HepG2 (cell line): Measurements from ENCODE around the gene AP4M1. TPM values are rescaled to one million over a fixed set of nuclear protein-coding genes. Genes with fewer than 3 reads are reported as not detected.

Experiments
- CEBPG ChIP-seq: IDR thresholded peaks from 2 replicates; pipeline ENCODE4 v1.6.1; 2016
- DNMT1 ChIP-seq: sonication (generic); formaldehyde crosslinking; IDR thresholded peaks from 2 replicates; pipeline ENCODE4 v1.5.1; 2020; ENCODE audit warnings: mild to moderate bottlenecking, missing genetic modification reagents
- GABPA ChIP-seq, 2 experiments: IDR thresholded peaks; 2 replicates each; pipeline ENCODE4 v1.6.1; 2011 to 2016; ENCODE audit warnings: low read depth in 2 of 2, low read length in 1 of 2, missing biosample characterization in 1 of 2, missing genetic modification characterization in 1 of 2
- HCFC1 ChIP-seq: fragments of 150-350 bp; IDR thresholded peaks from 2 replicates; pipeline ENCODE4 v1.6.1; 2014; ENCODE audit warnings: low read depth, low read length
- HOXA7 ChIP-seq: sonication (generic); formaldehyde crosslinking; IDR thresholded peaks from 2 replicates; pipeline ENCODE4 v1.8.1; 2022; ENCODE audit warnings: mild to moderate bottlenecking, missing genetic modification reagents, moderate library complexity
- KDM1A ChIP-seq: IDR thresholded peaks from 2 replicates; pipeline ENCODE4 v1.6.1; 2016; ENCODE audit warnings: missing compliant biosample characterization
- KLF9 ChIP-seq: IDR thresholded peaks from 2 replicates; pipeline ENCODE4 v1.6.1; 2016; ENCODE audit warnings: low read depth
- MAFK ChIP-seq, 2 experiments: IDR thresholded peaks in 1 of 2; conservative IDR thresholded peaks in 1 of 2; 2 replicates each; pipeline ENCODE4 v1.6.1; 2011; ENCODE audit warnings: improper control_type of control experiment in 2 of 2, low read length in 2 of 2
- MIXL1 ChIP-seq: IDR thresholded peaks from 2 replicates; pipeline ENCODE4 v1.6.1; 2016
- MTA1 ChIP-seq: sonication (generic); formaldehyde crosslinking; IDR thresholded peaks from 2 replicates; pipeline ENCODE4 v1.4.0; 2020; ENCODE audit warnings: missing genetic modification reagents, mild to moderate bottlenecking, borderline replicate concordance
- PAF1 ChIP-seq: IDR thresholded peaks from 2 replicates; pipeline ENCODE4 v1.6.1; 2016; ENCODE audit warnings: missing genetic modification reagents, missing compliant biosample characterization
- RFX3 ChIP-seq: IDR thresholded peaks from 2 replicates; pipeline ENCODE4 v1.6.1; 2016; ENCODE audit warnings: missing biosample characterization, missing genetic modification reagents
- SALL2 ChIP-seq: sonication (generic); formaldehyde crosslinking; IDR thresholded peaks from 2 replicates; pipeline ENCODE4 v1.8.1; 2023; ENCODE audit warnings: mild to moderate bottlenecking, missing genetic modification reagents, inconsistent platforms
- SNAPC2 ChIP-seq: sonication (generic); formaldehyde crosslinking; IDR thresholded peaks from 2 replicates; pipeline ENCODE4 v1.8.1; 2022; ENCODE audit warnings: mild to moderate bottlenecking, missing genetic modification reagents
- SP4 ChIP-seq: sonication (generic); formaldehyde crosslinking; IDR thresholded peaks from 2 replicates; pipeline ENCODE4 v1.8.1; 2023; ENCODE audit warnings: mild to moderate bottlenecking, missing genetic modification reagents
- SP5 ChIP-seq: IDR thresholded peaks from 2 replicates; pipeline ENCODE4 v1.6.1; 2016; ENCODE audit warnings: low read depth, borderline replicate concordance
- SRSF9 ChIP-seq: fragments of 200-400 bp; formaldehyde crosslinking; IDR thresholded peaks from 2 replicates; pipeline ENCODE4 v1.6.1; 2018; ENCODE audit warnings: borderline replicate concordance, mild to moderate bottlenecking, low read depth, low read length; ENCODE audit not compliant: insufficient read depth, poor library complexity, severe bottlenecking
- STAG1 ChIP-seq: sonication (generic); formaldehyde crosslinking; IDR thresholded peaks from 2 replicates; pipeline ENCODE4 v1.4.0; 2020; ENCODE audit warnings: missing genetic modification reagents
- ZNF230 ChIP-seq: sonication (generic); formaldehyde crosslinking; IDR thresholded peaks from 2 replicates; pipeline ENCODE4 v1.4.0; 2020; ENCODE audit warnings: mild to moderate bottlenecking, missing genetic modification reagents
- ZNF317 ChIP-seq: sonication (generic); formaldehyde crosslinking; IDR thresholded peaks from 2 replicates; pipeline ENCODE4 v1.5.0; 2020; ENCODE audit warnings: mild to moderate bottlenecking, missing genetic modification reagents
- ZNF550 ChIP-seq: sonication (generic); formaldehyde crosslinking; IDR thresholded peaks from 2 replicates; pipeline ENCODE4 v1.4.0; 2020; ENCODE audit warnings: mild to moderate bottlenecking, missing genetic modification reagents, borderline replicate concordance
- ZNF562 ChIP-seq: sonication (generic); formaldehyde crosslinking; IDR thresholded peaks from 2 replicates; pipeline ENCODE4 v1.8.0; 2022; ENCODE audit warnings: missing genetic modification reagents, borderline replicate concordance
- ZNF615 ChIP-seq: sonication (generic); formaldehyde crosslinking; IDR thresholded peaks from 2 replicates; pipeline ENCODE4 v1.5.0; 2020; ENCODE audit warnings: mild to moderate bottlenecking, missing genetic modification reagents, borderline replicate concordance
- ZNF652 ChIP-seq: IDR thresholded peaks from 2 replicates; pipeline ENCODE4 v1.6.1; 2016; ENCODE audit warnings: low read depth, borderline replicate concordance
- ZNF75D ChIP-seq: sonication (generic); formaldehyde crosslinking; IDR thresholded peaks from 2 replicates; pipeline ENCODE4 v1.8.1; 2023; ENCODE audit warnings: missing genetic modification reagents, mild to moderate bottlenecking, borderline replicate concordance
- ZNF841 ChIP-seq: sonication (generic); formaldehyde crosslinking; IDR thresholded peaks from 2 replicates; pipeline ENCODE4 v1.8.1; 2023; ENCODE audit warnings: missing genetic modification reagents, borderline replicate concordance
- ZSCAN31 ChIP-seq: sonication (generic); formaldehyde crosslinking; IDR thresholded peaks from 2 replicates; pipeline ENCODE4 v1.5.0; 2020; ENCODE audit warnings: low read depth, mild to moderate bottlenecking, missing genetic modification reagents
- polyA plus RNA-seq, 8 experiments: library from polyadenylated mRNA; depleted of rRNA in 3 of 8; stranded (reverse) in 7 of 8; unstranded in 1 of 8; fragments of >200 nt; fragmentation: Illumina TruSeq in 4 of 8; extraction: Trizol in 4 of 8; gene quantifications; 2 replicates each; pipeline versions ENCODE4 v1.2.1 to v1.2.3, GENCODE V29; 2011 to 2016; ENCODE audit warnings: low read depth in 4 of 8, missing spikeins in 1 of 8, mixed read lengths in 1 of 8; ENCODE audit not compliant: insufficient read depth in 1 of 8
- total RNA-seq, 5 experiments: library from RNA; depleted of rRNA; stranded (reverse); fragments of >200 nt; fragmentation: Illumina TruSeq; extraction: Trizol; gene quantifications; 2 replicates each; pipeline ENCODE4 v1.2.3, GENCODE V29; 2016; ENCODE audit warnings: low read depth in 1 of 5
- TF ChIP-seq, protein P1 (sequence below): sonication (generic); formaldehyde crosslinking; IDR thresholded peaks from 2 replicates; pipeline ENCODE4 v1.8.1; 2023; ENCODE audit warnings: missing genetic modification reagents, inconsistent platforms, borderline replicate concordance
- TF ChIP-seq, protein P2 (sequence below): sonication (generic); formaldehyde crosslinking; IDR thresholded peaks from 2 replicates; pipeline ENCODE4 v1.5.1; 2020; ENCODE audit warnings: missing genetic modification reagents, mild to moderate bottlenecking, borderline replicate concordance

Gene AP4M1
- total and polyA plus RNA-seq, 2 of the 13 experiments (the other 11 are each of a cell fraction or from before 2014, with no cell fraction given) = 6.3 to 9.7 TPM

DNA sequence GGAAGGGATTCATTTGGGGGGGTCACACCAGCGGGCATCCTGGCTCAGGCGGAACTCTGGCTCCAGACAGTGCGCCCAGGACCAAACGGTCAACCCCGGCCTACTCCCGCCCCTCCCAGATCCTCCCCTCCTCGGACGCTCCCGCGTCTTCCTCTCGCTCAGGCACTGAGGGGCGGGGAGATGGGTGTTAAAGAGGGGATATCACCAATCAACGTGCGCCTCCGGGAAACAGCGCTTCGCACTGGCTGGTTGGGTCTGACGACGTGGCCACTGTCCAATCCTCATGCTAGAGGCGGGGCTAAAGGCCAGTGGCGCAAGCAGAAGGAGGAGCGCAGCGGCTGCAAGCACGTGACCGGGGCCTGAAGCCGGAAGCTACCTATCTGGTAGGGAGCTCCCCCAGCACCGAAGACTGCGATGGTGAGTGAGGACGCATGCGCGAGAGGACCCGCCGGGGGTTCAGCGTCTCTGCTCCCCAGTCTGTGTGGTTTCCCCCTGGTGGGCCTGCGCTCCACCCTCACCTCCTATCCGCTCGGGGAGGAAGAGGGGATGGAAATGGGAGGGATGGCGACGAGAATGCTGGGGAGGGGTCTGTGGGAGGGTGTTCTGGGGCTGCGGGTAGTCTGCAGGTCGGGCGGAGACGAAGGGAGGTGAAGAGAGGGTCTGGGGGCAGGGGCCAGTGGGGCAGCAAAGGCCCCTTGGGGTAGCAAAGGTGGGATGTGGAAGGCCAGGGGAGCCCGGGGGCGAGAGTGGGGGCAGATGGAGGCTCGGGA is 47.3 kb downstream of the AP4M1 start, which contains the start of gene LAMTOR4 (continued):
- TF ChIP-seq HCFC1 (no peak), SRSF9 (no peak), SP4 (CRISPR knock-in tag) (peak; percentile 96), ZNF615 (CRISPR knock-in tag) (no peak; the same call in 1 of the 2 replicates), ZNF317 (CRISPR knock-in tag) (no peak), ZNF550 (CRISPR knock-in tag) (peak; percentile 86; the same call in 1 of the 2 replicates), SALL2 (CRISPR knock-in tag) (peak; percentile 59; the same call in 1 of the 2 replicates), ZNF230 (no peak), PAF1 (CRISPR knock-in tag) (no peak), MIXL1 (CRISPR knock-in tag) (peak; percentile 42; the same call in 1 of the 2 replicates), STAG1 (CRISPR knock-in tag) (no peak), DNMT1 (CRISPR knock-in tag) (no peak), HOXA7 (CRISPR knock-in tag) (no peak), ZNF652 (CRISPR knock-in tag) (no peak), KDM1A (no peak), ZNF75D (CRISPR knock-in tag) (no peak), ZSCAN31 (CRISPR knock-in tag) (no peak), SP5 (CRISPR knock-in tag) (peak; percentile 47), GABPA (IDR thresholded peaks at IDR 0.05; ENCODE audit: low read depth, low read length) (peak; percentile 33; the same call in 1 of the 2 replicates), GABPA (CRISPR knock-in tag; IDR thresholded peaks at IDR 0.05; ENCODE audit: low read depth) (peak; percentile 84), MTA1 (CRISPR knock-in tag) (0 out of 2 replicates have a peak, but pooled peaks have one; percentile 24), ZNF562 (CRISPR knock-in tag) (no peak), ZNF841 (CRISPR knock-in tag) (no peak), RFX3 (CRISPR knock-in tag) (no peak), MAFK (conservative IDR thresholded peaks at IDR 0.05 in 1 of 2, IDR thresholded peaks at IDR 0.05 in 1 of 2; ENCODE audit: low read length in 2 of 2) (no peak), KLF9 (0 out of 2 replicates have a peak, but pooled peaks have one; percentile 63), SNAPC2 (CRISPR knock-in tag) (no peak), CEBPG (peak; percentile 76)
- TF ChIP-seq, protein P1, sequence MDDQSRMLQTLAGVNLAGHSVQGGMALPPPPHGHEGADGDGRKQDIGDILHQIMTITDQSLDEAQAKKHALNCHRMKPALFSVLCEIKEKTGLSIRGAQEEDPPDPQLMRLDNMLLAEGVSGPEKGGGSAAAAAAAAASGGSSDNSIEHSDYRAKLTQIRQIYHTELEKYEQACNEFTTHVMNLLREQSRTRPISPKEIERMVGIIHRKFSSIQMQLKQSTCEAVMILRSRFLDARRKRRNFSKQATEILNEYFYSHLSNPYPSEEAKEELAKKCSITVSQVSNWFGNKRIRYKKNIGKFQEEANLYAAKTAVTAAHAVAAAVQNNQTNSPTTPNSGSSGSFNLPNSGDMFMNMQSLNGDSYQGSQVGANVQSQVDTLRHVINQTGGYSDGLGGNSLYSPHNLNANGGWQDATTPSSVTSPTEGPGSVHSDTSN (CRISPR knock-in tag) = no peak
- TF ChIP-seq, protein P2, sequence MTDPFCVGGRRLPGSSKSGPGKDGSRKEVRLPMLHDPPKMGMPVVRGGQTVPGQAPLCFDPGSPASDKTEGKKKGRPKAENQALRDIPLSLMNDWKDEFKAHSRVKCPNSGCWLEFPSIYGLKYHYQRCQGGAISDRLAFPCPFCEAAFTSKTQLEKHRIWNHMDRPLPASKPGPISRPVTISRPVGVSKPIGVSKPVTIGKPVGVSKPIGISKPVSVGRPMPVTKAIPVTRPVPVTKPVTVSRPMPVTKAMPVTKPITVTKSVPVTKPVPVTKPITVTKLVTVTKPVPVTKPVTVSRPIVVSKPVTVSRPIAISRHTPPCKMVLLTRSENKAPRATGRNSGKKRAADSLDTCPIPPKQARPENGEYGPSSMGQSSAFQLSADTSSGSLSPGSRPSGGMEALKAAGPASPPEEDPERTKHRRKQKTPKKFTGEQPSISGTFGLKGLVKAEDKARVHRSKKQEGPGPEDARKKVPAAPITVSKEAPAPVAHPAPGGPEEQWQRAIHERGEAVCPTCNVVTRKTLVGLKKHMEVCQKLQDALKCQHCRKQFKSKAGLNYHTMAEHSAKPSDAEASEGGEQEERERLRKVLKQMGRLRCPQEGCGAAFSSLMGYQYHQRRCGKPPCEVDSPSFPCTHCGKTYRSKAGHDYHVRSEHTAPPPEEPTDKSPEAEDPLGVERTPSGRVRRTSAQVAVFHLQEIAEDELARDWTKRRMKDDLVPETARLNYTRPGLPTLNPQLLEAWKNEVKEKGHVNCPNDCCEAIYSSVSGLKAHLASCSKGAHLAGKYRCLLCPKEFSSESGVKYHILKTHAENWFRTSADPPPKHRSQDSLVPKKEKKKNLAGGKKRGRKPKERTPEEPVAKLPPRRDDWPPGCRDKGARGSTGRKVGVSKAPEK (CRISPR knock-in tag) = no peak
